Adrenal gland (tissue), 12 donors: ENCODE data around the gene APMAP. TPM values are rescaled to one million over a fixed set of nuclear protein-coding genes. Genes with fewer than 3 reads are reported as not detected.
A peak's percentile ranks its signal among the peaks of the same experiment; 100 is the strongest.

ENCODE experiments used
- DNase-seq, 7 donors: peaks; one replicate each; pipeline ENCODE4 v3.0.0-alpha.2; 2019 to 2020
- H3K27ac ChIP-seq, 5 donors: fragments of 200-600 bp; sonication (generic) in 4 of 5; 1 replicate in 3 of 5; 2 replicates in 2 of 5; pipeline versions ENCODE4 v1.5.1 to v1.8.0; 2016 to 2020; ENCODE audit warnings: mild to moderate bottlenecking in 1 of 5
- H3K27me3 ChIP-seq: fragments of 200-600 bp; 2 replicates; pipeline ENCODE4 v1.8.0; 2021
- H3K36me3 ChIP-seq, 2 donors: fragments of 200-600 bp; replicated peaks in 1 of 2; 1 replicate in 1 of 2; 2 replicates in 1 of 2; pipeline versions ENCODE4 v1.5.1 to v1.8.0; 2018 to 2022
- H3K4me1 ChIP-seq, 2 donors: fragments of 200-600 bp; replicated peaks in 1 of 2; 1 replicate in 1 of 2; 2 replicates in 1 of 2; pipeline versions ENCODE4 v1.5.1 to v1.8.0; 2018 to 2021
- H3K4me3 ChIP-seq, 4 donors: fragments of 200-600 bp; sonication (generic) in 3 of 4; one replicate each; pipeline ENCODE4 v1.5.1; 2016 to 2018
- H3K9me3 ChIP-seq, 3 donors: fragments of 200-600 bp; sonication (generic) in 1 of 3; replicated peaks in 1 of 3; 1 replicate in 2 of 3; 2 replicates in 1 of 3; pipeline versions ENCODE4 v1.5.1 to v1.8.0; 2016 to 2021
- CTCF ChIP-seq, 6 experiments: fragments of 450-650 bp in 4 of 6; fragments of 200-600 bp in 2 of 6; sonication (generic) in 1 of 6; IDR thresholded peaks; 1 replicate in 5 of 6; 2 replicates in 1 of 6; pipeline versions ENCODE4 v1.5.1 to v1.8.0; 2016 to 2021; ENCODE audit warnings: antibody characterized with exemption in 6 of 6, mild to moderate bottlenecking in 2 of 6, moderate library complexity in 1 of 6
- POLR2A ChIP-seq, 2 donors: fragments of 450-650 bp; IDR thresholded peaks; one replicate each; pipeline ENCODE4 v1.6.1; 2017; ENCODE audit warnings: antibody characterized with exemption in 2 of 2, mild to moderate bottlenecking in 2 of 2, moderate library complexity in 1 of 2
- WGBS, 4 donors: extraction: QIAGEN DNeasy Blood & Tissue Kit in 2 of 4; methylation state at CpG; one replicate each; pipeline versions ENCODE4 v1.1.5 to v1.1.7; 2013 to 2017; 5-methylcytosine and 5-hydroxymethylcytosine counted together
- intact Hi-C, 2 donors: fragments of 100-400 bp; cut with DNase I; formaldehyde crosslinking; loops; one replicate each; pipeline versions ENCODE4 v1.14.1 to v1.15.0; 2022 to 2023
- polyA plus RNA-seq, 3 donors: library from polyadenylated mRNA; stranded (reverse); fragments of 200-250 nt in 2 of 3; fragments of 350-450 nt in 1 of 3; fragmentation: Illumina TruSeq in 1 of 3; extraction: RNeasy Lipid Tissue Mini Kit (QIAGEN cat#74804) in 1 of 3; gene quantifications; one replicate each; pipeline ENCODE4 v1.2.3, GENCODE V29; 2013 to 2014
- total RNA-seq, 9 donors: library from RNA; depleted of rRNA in 4 of 9; stranded (reverse); fragments of >200 nt in 4 of 9; fragments of 120-200 nt in 1 of 9; fragmentation: NEBNext Ultra II Directional in 1 of 9; extraction: Animal tissue kit (Norgen Biotek cat#: 25700) in 1 of 9; gene quantifications; one replicate each; pipeline versions ENCODE4 v1.1.0 to v1.2.4, GENCODE V29; 2013 to 2023
- donor health status: healthy with polysubstance abuse.
- donor health status: Bipolar disorder and iron deficiency.
- donor health status: DM: yes; HTN: yes; CAD: no.
- donor health status: DM: no; HTN: no; CAD: no.
- donor health status: DM: no; HTN: no; CAD: no.
- donor health status: DM: yes; HTN: yes; CAD: no.

Gene APMAP
- total and polyA plus RNA-seq, 12 donors: 30.3 to 110 (median 69.7) TPM

DNA sequence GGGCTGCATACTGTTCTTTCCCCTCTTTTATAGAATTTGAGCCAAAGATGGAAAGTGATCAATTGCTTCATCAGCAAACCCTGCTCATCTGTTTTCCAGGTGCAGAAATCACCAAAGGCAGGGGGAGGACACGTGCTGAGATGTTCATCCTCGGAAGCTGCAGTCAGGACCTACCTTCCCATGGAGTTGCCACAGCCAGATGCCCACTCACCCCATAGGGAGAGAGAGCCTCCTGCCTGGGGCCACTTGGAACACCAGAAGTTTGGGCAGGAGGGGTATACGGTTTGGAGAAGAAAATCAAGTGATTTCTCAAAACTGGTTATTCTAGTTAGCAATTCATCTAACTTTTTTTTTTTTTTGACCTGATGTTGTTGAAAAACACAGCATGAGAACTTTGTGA is 48.8 kb downstream of the APMAP start:
- TF ChIP-seq CTCF (IDR thresholded peaks at IDR 0.05): no peak
- TF ChIP-seq POLR2A (IDR thresholded peaks at IDR 0.05): no peak
- intact Hi-C loops: no loop called here
- no peaks in the 10 kb centered on the region for H3K27me3 ChIP-seq
- 50 to 82% (median 63%) methylated on average over 3 of the region's 3 CpGs for WGBS, 4 donors
- no peak overlapping the region for H3K4me3 ChIP-seq
- H3K9me3 ChIP-seq: no peaks in the 10 kb centered on the region
- no peaks in the 10 kb centered on the region for H3K4me1 ChIP-seq
- no peak overlapping the region for H3K27ac ChIP-seq
- DNase-seq: peak in 1 of 7 donors; percentile 21
- H3K36me3 ChIP-seq: no peaks in the 10 kb centered on the region

DNA sequence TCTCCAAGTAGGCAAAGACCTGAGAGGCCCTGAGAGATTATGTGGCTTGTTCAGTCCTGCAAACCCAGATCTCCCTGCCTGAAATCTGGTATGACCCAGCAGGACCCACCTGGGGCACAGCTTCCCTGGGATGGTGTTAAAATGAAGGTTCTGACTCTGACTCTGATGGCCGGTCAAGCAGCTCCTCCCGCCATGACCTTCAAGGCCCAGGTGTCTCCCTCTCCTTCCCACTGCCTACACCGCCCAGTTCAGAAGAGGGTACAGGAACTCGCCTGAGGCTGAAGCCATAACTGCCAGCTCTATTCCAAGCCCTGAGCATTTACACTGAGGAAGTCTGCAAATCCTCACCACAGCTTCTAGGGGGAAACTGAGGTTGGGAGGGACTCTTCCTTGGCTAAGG is 49.4 kb downstream of the APMAP start:
- Histone ChIP-seq H3K9me3 (no peaks in the 10 kb centered on the region), H3K36me3 (no peaks in the 10 kb centered on the region), H3K27ac (no peak overlapping the region), H3K4me3 (no peak overlapping the region), H3K27me3 (no peaks in the 10 kb centered on the region), H3K4me1 (no peaks in the 10 kb centered on the region)
- intact Hi-C loops: no loop called here
- no peak for TF ChIP-seq CTCF (IDR thresholded peaks at IDR 0.05)
- no peak for TF ChIP-seq POLR2A (IDR thresholded peaks at IDR 0.05)
- DNase-seq: peak in 1 of 7 donors; percentile 17
- WGBS, 4 donors: 67 to 96% (median 88%) methylated on average over 4 of the region's 4 CpGs

DNA sequence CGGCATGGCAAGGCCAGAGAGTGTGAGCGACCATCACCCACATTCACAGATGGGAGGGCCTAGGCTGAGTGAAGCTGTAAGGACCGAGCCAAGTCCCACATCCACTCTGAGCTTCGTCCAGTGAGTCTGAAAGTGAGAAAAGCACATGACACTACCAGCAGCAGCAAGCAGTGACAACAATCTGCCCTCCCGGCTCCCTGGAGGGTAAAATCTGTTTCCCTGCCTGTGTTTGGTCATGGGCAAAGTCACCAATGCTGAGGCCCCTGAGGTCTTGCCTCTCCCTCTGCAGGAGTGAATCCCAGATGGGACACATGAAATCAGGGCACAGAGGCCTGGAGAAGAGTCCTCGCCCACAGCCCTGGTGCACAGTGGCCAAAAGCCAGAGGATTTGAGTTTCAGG is 49.9 kb downstream of the APMAP start:
- Histone ChIP-seq H3K27me3 (no peaks in the 10 kb centered on the region), H3K4me3 (no peak overlapping the region), H3K4me1 (no peaks in the 10 kb centered on the region), H3K9me3 (no peaks in the 10 kb centered on the region), H3K27ac (no peak overlapping the region), H3K36me3 (no peaks in the 10 kb centered on the region)
- DNase-seq: peak in 1 of 7 donors; percentile 33
- WGBS, 4 donors: 65 to 87% (median 85%) methylated on average over 5 to 6 of the region's 6 CpGs
- intact Hi-C loops: no loop called here
- no peak for TF ChIP-seq CTCF (IDR thresholded peaks at IDR 0.05)
- no peak for TF ChIP-seq POLR2A (IDR thresholded peaks at IDR 0.05)

GRCh38 chr20:24939036-24939435 is 53.5 kb downstream of the APMAP start:
- TF ChIP-seq CTCF (IDR thresholded peaks at IDR 0.05) (no peak), POLR2A (IDR thresholded peaks at IDR 0.05) (no peak)
- Histone ChIP-seq H3K4me1 (no peaks in the 10 kb centered on the region), H3K27me3 (no peaks in the 10 kb centered on the region), H3K27ac (no peak overlapping the region), H3K9me3 (no peaks in the 10 kb centered on the region), H3K36me3 (no peaks in the 10 kb centered on the region), H3K4me3 (no peak overlapping the region)
- intact Hi-C loops: loop anchor here in 1 of 2 donors (5.0 kb wide), 1 partner anchor 138 kb away; no protein-coding TSS in a partner anchor
- DNase-seq: no peak
- 49 to 82% (median 68%) methylated on average over 4 of the region's 4 CpGs for WGBS, 4 donors
